GM03348 (cell line): ENCODE measurements around the gene ZCCHC2.

ENCODE experiments used
- DNase-seq: peaks from one replicate; pipeline ENCODE4 v3.0.0; 2012; ENCODE audit warnings: low spot score

Gene ZCCHC2

GRCh38 chr18:62610701-62611411, 88.0 kb downstream of the ZCCHC2 start:
- DNase-seq: no peak

- peak; percentile 27 for DNase-seq
These were observed 88.8 kb downstream of the ZCCHC2 start for GRCh38 chr18:62611453-62612288.

- no peak for DNase-seq
These were observed 89.4 kb downstream of the ZCCHC2 start for GRCh38 chr18:62612289-62612645.

GRCh38 chr18:62612776-62613175, 90.0 kb downstream of the ZCCHC2 start:
- no peak for DNase-seq

GRCh38 chr18:62614494-62614893, 91.7 kb downstream of the ZCCHC2 start:
- DNase-seq: no peak

- peak; percentile 74 for DNase-seq
These were observed 93.5 kb downstream of the ZCCHC2 start for GRCh38 chr18:62616331-62616805.

GRCh38 chr18:62617793-62618591, 95.2 kb downstream of the ZCCHC2 start:
- no peak for DNase-seq

- no peak for DNase-seq
These were observed 95.9 kb downstream of the ZCCHC2 start for GRCh38 chr18:62618735-62619134.

- peak; percentile 61 for DNase-seq
These were observed 98.7 kb downstream of the ZCCHC2 start for GRCh38 chr18:62621546-62621945.

GRCh38 chr18:62625019-62625418, 102.2 kb downstream of the ZCCHC2 start:
- DNase-seq: peak; percentile 60
